H54 (cell line): Measurements from ENCODE around the gene PTPRU.

Experiments used
- DNase-seq: peaks from one replicate; pipeline ENCODE4 v3.0.0; 2011; ENCODE audit warnings: low spot score, mixed read lengths; ENCODE audit not compliant: insufficient read length
- FAIRE-seq: peaks from 3 replicates; lab custom pipeline; 2011; peaks lifted over from hg19 to GRCh38; lab: Jason Lieb, UNC
- POLR2A ChIP-seq: IDR thresholded peaks from 2 replicates; pipeline ENCODE4 v1.6.1; 2011; ENCODE audit warnings: low read depth, mild to moderate bottlenecking, low read length

The PTPRU gene

GRCh38 chr1:29332204-29332603, 95.9 kb downstream of the PTPRU start:
- FAIRE-seq = no peak
- DNase-seq = peak; percentile 19
- TF ChIP-seq POLR2A = no peak

- FAIRE-seq (no peak), DNase-seq (no peak)
- no peak for TF ChIP-seq POLR2A
These were observed 96.7 kb downstream of the PTPRU start for GRCh38 chr1:29333008-29333407.

GRCh38 chr1:29335573-29335972, 99.3 kb downstream of the PTPRU start:
- DNase-seq (no peak), FAIRE-seq (no peak)
- TF ChIP-seq POLR2A = no peak

- TF ChIP-seq POLR2A = no peak
- FAIRE-seq (no peak), DNase-seq (no peak)
These were observed 102.7 kb downstream of the PTPRU start for GRCh38 chr1:29338908-29339575.

GRCh38 chr1:29341936-29342335, 105.6 kb downstream of the PTPRU start:
- DNase-seq = no peak
- no peak for FAIRE-seq
- no peak for TF ChIP-seq POLR2A

GRCh38 chr1:29342351-29342750, 106.0 kb downstream of the PTPRU start:
- FAIRE-seq = no peak
- DNase-seq = no peak
- TF ChIP-seq POLR2A = no peak

GRCh38 chr1:29342983-29343382, 106.7 kb downstream of the PTPRU start:
- no peak for TF ChIP-seq POLR2A
- FAIRE-seq (no peak), DNase-seq (no peak)

GRCh38 chr1:29343476-29343875, 107.2 kb downstream of the PTPRU start:
- no peak for DNase-seq
- FAIRE-seq = no peak
- no peak for TF ChIP-seq POLR2A

- DNase-seq = no peak
- FAIRE-seq = no peak
- no peak for TF ChIP-seq POLR2A
These were observed 107.6 kb downstream of the PTPRU start for GRCh38 chr1:29343908-29344307.

- FAIRE-seq (no peak), DNase-seq (no peak)
- TF ChIP-seq POLR2A = no peak
These were observed 108.0 kb downstream of the PTPRU start for GRCh38 chr1:29344336-29344735.

- no peak for DNase-seq
- no peak for TF ChIP-seq POLR2A
- FAIRE-seq = no peak
These were observed 110.3 kb downstream of the PTPRU start for GRCh38 chr1:29346576-29346975.

GRCh38 chr1:29349871-29350491, 113.7 kb downstream of the PTPRU start:
- DNase-seq (no peak), FAIRE-seq (no peak)
- no peak for TF ChIP-seq POLR2A

- no peak for FAIRE-seq
- TF ChIP-seq POLR2A = no peak
- no peak for DNase-seq
These were observed 116.5 kb downstream of the PTPRU start for GRCh38 chr1:29352719-29353420.

GRCh38 chr1:29354511-29355098, 118.3 kb downstream of the PTPRU start:
- FAIRE-seq = no peak
- DNase-seq = no peak
- no peak for TF ChIP-seq POLR2A
